Hepatocyte (in vitro differentiated cells): ENCODE measurements around the gene WNT3A. TPM values are rescaled to one million over a fixed set of nuclear protein-coding genes. Genes with fewer than 3 reads are reported as not detected.

Source experiments
- DNase-seq: peaks from one replicate; pipeline ENCODE4 v3.0.0-alpha.2; 2016; ENCODE audit warnings: low spot score
- H2AFZ ChIP-seq: fragments of 200-600 bp; sonication (generic); 2 replicates; pipeline ENCODE4 v1.6.0; 2016; ENCODE audit warnings: antibody characterized with exemption, mild to moderate bottlenecking
- H3K27ac ChIP-seq: fragments of 200-600 bp; sonication (generic); 2 replicates; pipeline ENCODE4 v1.5.1; 2016; ENCODE audit warnings: mild to moderate bottlenecking
- H3K27me3 ChIP-seq: fragments of 200-600 bp; sonication (generic); 2 replicates; pipeline ENCODE4 v1.6.1; 2016
- H3K36me3 ChIP-seq: fragments of 200-600 bp; sonication (generic); replicated peaks from 2 replicates; pipeline ENCODE4 v1.5.1; 2016; ENCODE audit warnings: low read depth; ENCODE audit not compliant: insufficient read depth
- H3K4me1 ChIP-seq: fragments of 200-600 bp; sonication (generic); 2 replicates; pipeline ENCODE4 v1.5.1; 2016; ENCODE audit warnings: mild to moderate bottlenecking, moderate library complexity; ENCODE audit not compliant: insufficient read depth
- H3K4me2 ChIP-seq: fragments of 200-600 bp; sonication (generic); 2 replicates; pipeline ENCODE4 v1.6.0; 2016
- H3K4me3 ChIP-seq: fragments of 200-600 bp; sonication (generic); 2 replicates; pipeline ENCODE4 v1.5.1; 2016; ENCODE audit warnings: mild to moderate bottlenecking
- H3K79me2 ChIP-seq: fragments of 200-600 bp; sonication (generic); 2 replicates; pipeline ENCODE4 v1.6.0; 2017; ENCODE audit warnings: mild to moderate bottlenecking
- H3K9me2 ChIP-seq: fragments of 200-600 bp; sonication (generic); replicated peaks from 2 replicates; pipeline ENCODE4 v1.6.0; 2017; ENCODE audit warnings: mild to moderate bottlenecking; ENCODE audit not compliant: insufficient read depth
- H3K9me3 ChIP-seq: fragments of 200-600 bp; sonication (generic); 2 replicates; pipeline ENCODE4 v1.5.1; 2016; ENCODE audit warnings: low read depth, mild to moderate bottlenecking
- H4K20me1 ChIP-seq: fragments of 200-600 bp; sonication (generic); 2 replicates; pipeline ENCODE4 v1.6.0; 2016; ENCODE audit warnings: mild to moderate bottlenecking; ENCODE audit not compliant: insufficient read depth, poor library complexity, severe bottlenecking
- EZH2 ChIP-seq: fragments of 200-600 bp; sonication (generic); IDR thresholded peaks from 2 replicates; pipeline ENCODE4 v1.6.1; 2016; ENCODE audit warnings: antibody characterized with exemption, mild to moderate bottlenecking, borderline replicate concordance
- EZH2phosphoT487 ChIP-seq: fragments of 200-600 bp; sonication (generic); IDR thresholded peaks from one replicate; pipeline ENCODE4 v1.6.1; 2018; ENCODE audit warnings: antibody characterized with exemption, mild to moderate bottlenecking, low read depth, moderate library complexity; ENCODE audit not compliant: unreplicated experiment, severe bottlenecking
- WGBS: methylation state at CpG from one replicate; pipeline ENCODE4 v1.1.6; 2016; ENCODE audit warnings: low lambda C conversion rate; ENCODE audit errors: missing lambda C conversion rate; 5-methylcytosine and 5-hydroxymethylcytosine counted together
- polyA plus RNA-seq: library from polyadenylated mRNA; unstranded; fragments of >200 nt; fragmentation: Nextera tagmentation; extraction: Ambion mirVana; gene quantifications from 2 replicates; pipeline ENCODE4 v1.2.1, GENCODE V29; 2016
- total RNA-seq: library from RNA; depleted of rRNA; stranded (reverse); fragments of >200 nt; gene quantifications from 2 replicates; pipeline ENCODE4 v1.2.3, GENCODE V29; 2014
- TF ChIP-seq, protein P1 (sequence below): fragments of 200-600 bp; sonication (generic); IDR thresholded peaks from 2 replicates; pipeline ENCODE4 v1.5.1; 2016; ENCODE audit warnings: antibody characterized with exemption, mild to moderate bottlenecking; ENCODE audit not compliant: poor library complexity

Gene WNT3A
- total and polyA plus RNA-seq, 2 experiments from 2014 or later, result 0.03 TPM; not detected in 1

DNA sequence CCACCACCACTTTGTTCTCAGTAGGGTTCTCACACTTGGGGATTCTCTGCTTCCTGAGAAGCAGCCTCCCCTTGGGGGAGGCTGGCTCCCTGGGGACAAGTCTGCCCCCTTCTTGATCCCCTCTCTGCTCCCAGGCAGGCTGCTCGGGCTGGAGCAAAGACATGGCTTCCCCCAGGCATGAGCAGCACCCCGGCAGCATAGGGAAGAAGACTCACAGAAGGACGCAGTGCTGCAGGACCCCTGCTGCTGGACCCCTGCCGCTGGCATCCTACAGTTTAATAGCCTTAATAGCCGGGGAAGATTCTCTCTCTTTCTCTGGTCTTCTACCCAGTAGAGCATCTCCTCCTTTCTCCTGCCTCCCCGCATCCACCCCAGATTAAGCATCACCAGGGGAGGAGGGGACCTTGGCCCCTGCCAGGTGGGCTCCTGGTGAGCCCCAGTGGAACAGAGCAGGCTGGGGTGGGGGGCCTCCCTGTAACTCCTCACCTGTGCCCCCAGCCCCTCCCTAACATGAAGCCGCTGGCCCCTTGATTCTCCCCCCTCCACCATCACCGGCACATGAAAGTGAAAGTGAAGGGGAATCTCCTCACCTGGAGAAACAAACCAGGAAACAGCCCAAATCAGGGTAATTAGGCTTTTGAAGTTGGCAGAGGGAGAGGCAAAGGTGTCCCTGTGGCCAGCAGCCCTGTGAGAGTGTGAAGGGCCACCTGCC is 2.5 kb downstream of the WNT3A start:
- TF ChIP-seq, protein P1, sequence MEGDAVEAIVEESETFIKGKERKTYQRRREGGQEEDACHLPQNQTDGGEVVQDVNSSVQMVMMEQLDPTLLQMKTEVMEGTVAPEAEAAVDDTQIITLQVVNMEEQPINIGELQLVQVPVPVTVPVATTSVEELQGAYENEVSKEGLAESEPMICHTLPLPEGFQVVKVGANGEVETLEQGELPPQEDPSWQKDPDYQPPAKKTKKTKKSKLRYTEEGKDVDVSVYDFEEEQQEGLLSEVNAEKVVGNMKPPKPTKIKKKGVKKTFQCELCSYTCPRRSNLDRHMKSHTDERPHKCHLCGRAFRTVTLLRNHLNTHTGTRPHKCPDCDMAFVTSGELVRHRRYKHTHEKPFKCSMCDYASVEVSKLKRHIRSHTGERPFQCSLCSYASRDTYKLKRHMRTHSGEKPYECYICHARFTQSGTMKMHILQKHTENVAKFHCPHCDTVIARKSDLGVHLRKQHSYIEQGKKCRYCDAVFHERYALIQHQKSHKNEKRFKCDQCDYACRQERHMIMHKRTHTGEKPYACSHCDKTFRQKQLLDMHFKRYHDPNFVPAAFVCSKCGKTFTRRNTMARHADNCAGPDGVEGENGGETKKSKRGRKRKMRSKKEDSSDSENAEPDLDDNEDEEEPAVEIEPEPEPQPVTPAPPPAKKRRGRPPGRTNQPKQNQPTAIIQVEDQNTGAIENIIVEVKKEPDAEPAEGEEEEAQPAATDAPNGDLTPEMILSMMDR, result no peak
- TF ChIP-seq EZH2 (no peak), EZH2phosphoT487 (no peak)
- H3K79me2 ChIP-seq, result no peaks in the 10 kb centered on the region
- peaks cover 79% of the 10 kb centered on the region for H3K27me3 ChIP-seq
- no peak overlapping the region for H3K4me3 ChIP-seq
- peaks cover 7% of the 10 kb centered on the region for H3K4me1 ChIP-seq
- H4K20me1 ChIP-seq, result no peaks in the 10 kb centered on the region
- 33% methylated on average over 7 of the region's 8 CpGs for WGBS
- H3K9me3 ChIP-seq, result no peaks in the 10 kb centered on the region
- H3K27ac ChIP-seq, result no peak overlapping the region
- H2AFZ ChIP-seq, result no peak overlapping the region
- H3K36me3 ChIP-seq, result no peaks in the 10 kb centered on the region
- no peaks in the 10 kb centered on the region for H3K9me2 ChIP-seq
- DNase-seq, result no peak
- H3K4me2 ChIP-seq, result no peak overlapping the region

DNA sequence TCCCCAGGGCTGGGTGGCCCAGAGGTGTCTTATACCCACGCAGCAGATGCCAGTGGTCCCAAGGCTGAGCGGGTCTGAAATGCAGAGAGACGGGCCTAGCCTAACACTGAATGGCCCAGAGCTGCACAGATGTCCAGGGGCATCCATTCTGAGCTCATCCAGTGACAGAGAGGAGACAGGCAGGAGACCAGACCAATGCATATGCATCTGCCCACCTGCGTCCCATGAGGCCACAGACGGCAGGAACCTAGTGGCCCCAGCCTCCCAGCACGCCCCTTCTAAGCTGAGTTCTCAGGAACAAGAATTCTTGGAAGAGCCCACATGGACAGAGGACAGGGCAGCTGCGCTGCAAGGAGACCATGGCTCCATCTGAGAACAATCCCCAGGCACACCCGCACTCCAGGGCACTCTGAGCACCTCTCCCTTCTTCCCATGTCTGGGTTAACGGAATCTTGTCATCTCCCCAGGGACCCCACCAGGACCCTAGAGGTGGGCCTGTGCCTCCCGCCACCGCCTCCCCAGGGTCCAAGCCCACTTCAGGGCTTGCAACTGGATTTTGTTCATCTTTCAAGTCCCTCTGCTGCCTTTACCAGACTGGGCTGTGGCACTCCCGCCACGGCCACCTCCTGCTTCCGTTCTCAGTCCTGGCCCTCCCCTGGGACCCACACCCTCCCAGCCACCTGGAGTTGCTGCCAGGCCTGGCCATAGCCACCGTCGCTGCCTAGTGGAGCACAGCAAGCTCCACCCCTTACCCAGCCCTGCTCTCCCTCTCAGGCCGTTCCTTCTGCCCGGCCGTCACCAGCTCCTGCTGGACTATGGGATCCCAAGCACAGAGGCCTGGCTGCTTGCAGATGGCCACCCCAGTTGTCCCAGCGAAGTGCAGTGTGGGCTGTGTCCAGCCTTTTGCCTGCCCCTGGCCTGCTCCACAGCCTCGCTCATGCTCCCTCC is 3.3 kb downstream of the WNT3A start:
- Histone ChIP-seq H3K9me2 (no peaks in the 10 kb centered on the region), H3K9me3 (no peaks in the 10 kb centered on the region), H3K4me3 (no peak overlapping the region), H3K36me3 (no peaks in the 10 kb centered on the region), H2AFZ (no peak overlapping the region), H3K27me3 (peaks cover 71% of the 10 kb centered on the region), H4K20me1 (no peaks in the 10 kb centered on the region), H3K79me2 (no peaks in the 10 kb centered on the region), H3K4me2 (no peak overlapping the region), H3K27ac (no peak overlapping the region), H3K4me1 (no peaks in the 10 kb centered on the region)
- no peak for DNase-seq
- WGBS, result 74% methylated on average over 21 of the region's 21 CpGs
- TF ChIP-seq, protein P1, result no peak
- no peak for TF ChIP-seq EZH2

DNA sequence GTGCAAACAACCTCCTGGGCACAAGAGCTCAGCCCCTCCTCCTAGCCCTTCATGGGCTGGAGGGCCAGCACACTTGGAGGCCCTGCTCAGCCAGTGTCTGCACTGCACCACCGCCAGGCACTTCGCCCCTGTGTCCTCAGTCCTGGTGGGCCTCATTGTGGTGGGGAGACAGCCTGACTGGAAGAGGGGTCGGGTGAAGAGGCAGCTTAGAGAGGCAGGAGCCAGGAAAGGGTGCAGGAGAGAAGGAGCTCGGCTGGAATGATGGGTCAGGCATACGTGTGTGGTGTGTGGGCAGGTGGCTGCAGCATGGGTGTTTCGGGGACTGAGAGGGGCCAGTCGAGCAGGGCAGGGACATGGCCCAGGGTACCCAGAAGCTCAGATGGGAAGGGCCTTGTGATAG is 4.1 kb downstream of the WNT3A start:
- Histone ChIP-seq H3K9me3 (no peaks in the 10 kb centered on the region), H2AFZ (no peak overlapping the region), H3K4me3 (no peak overlapping the region), H3K36me3 (no peaks in the 10 kb centered on the region), H3K4me2 (no peak overlapping the region), H4K20me1 (no peaks in the 10 kb centered on the region), H3K9me2 (no peaks in the 10 kb centered on the region), H3K27ac (no peak overlapping the region), H3K4me1 (no peaks in the 10 kb centered on the region), H3K27me3 (peaks cover 62% of the 10 kb centered on the region), H3K79me2 (no peaks in the 10 kb centered on the region)
- TF ChIP-seq EZH2, result no peak
- TF ChIP-seq, protein P1, result no peak
- no peak for TF ChIP-seq EZH2phosphoT487
- DNase-seq, result no peak
- 79% methylated on average over 7 of the region's 7 CpGs for WGBS
